CD8-positive, alpha-beta memory T cell (primary cell): ENCODE data around the gene IFITM2. TPM values are rescaled to one million over a fixed set of nuclear protein-coding genes. Genes with fewer than 3 reads are reported as not detected.

ENCODE experiments used
- CTCF ChIA-PET: fragments of 350-600 bp; sonication (Branson Sonifier 250); formaldehyde crosslinking; loops from one replicate; lab custom pipeline; 2021; ENCODE audit warnings: antibody characterized with exemption; lab: Charles Lee
- POLR2A ChIA-PET: fragments of 350-600 bp; sonication (Branson Sonifier 250); formaldehyde crosslinking; loops from one replicate; lab custom pipeline; 2021; ENCODE audit warnings: antibody characterized with exemption; lab: Charles Lee
- DNase-seq, 5 donors: peaks; one replicate each; pipeline versions ENCODE4 v3.0.0 to v3.0.0-alpha.2; 2020 to 2022; ENCODE audit warnings: mixed read lengths in 1 of 5
- H3K27ac ChIP-seq: one replicate; pipeline ENCODE4 v1.7.0; 2013; ENCODE audit warnings: low read depth, mild to moderate bottlenecking, low read length, moderate library complexity
- H3K27me3 ChIP-seq: 2 replicates; pipeline ENCODE4 v1.7.0; 2013; ENCODE audit warnings: low read length, mild to moderate bottlenecking; ENCODE audit not compliant: insufficient read depth, poor library complexity, severe bottlenecking
- H3K36me3 ChIP-seq: 2 replicates; pipeline ENCODE4 v1.7.0; 2013; ENCODE audit warnings: mild to moderate bottlenecking, low read length, moderate library complexity; ENCODE audit not compliant: insufficient read depth
- H3K4me1 ChIP-seq: 2 replicates; pipeline ENCODE4 v1.7.0; 2013; ENCODE audit warnings: mild to moderate bottlenecking, low read length, moderate library complexity; ENCODE audit not compliant: insufficient read depth
- H3K4me3 ChIP-seq: 2 replicates; pipeline ENCODE4 v1.7.0; 2013; ENCODE audit warnings: mild to moderate bottlenecking, low read length
- H3K9me3 ChIP-seq: 2 replicates; pipeline ENCODE4 v1.7.0; 2013; ENCODE audit warnings: mild to moderate bottlenecking, low read length
- H3K27ac Mint-ChIP-seq, 8 donors: one replicate each; pipeline ENCODE4 v1.8.0; 2020 to 2021; ENCODE audit warnings: mixed read lengths in 8 of 8, mild to moderate bottlenecking in 6 of 8, inconsistent platforms in 3 of 8, moderate library complexity in 3 of 8
- H3K27me3 Mint-ChIP-seq, 2 donors: one replicate each; pipeline ENCODE4 v1.8.0; 2020 to 2021; ENCODE audit warnings: mixed read lengths in 2 of 2, mild to moderate bottlenecking in 1 of 2, moderate library complexity in 1 of 2
- H3K36me3 Mint-ChIP-seq, 3 donors: one replicate each; pipeline ENCODE4 v1.8.0; 2020 to 2021; ENCODE audit warnings: mixed read lengths in 3 of 3, inconsistent platforms in 1 of 3, mild to moderate bottlenecking in 1 of 3
- H3K4me1 Mint-ChIP-seq, 3 donors: one replicate each; pipeline ENCODE4 v1.8.0; 2020 to 2021; ENCODE audit warnings: mixed read lengths in 3 of 3, inconsistent platforms in 1 of 3, mild to moderate bottlenecking in 1 of 3
- H3K4me3 Mint-ChIP-seq, 7 donors: one replicate each; pipeline ENCODE4 v1.8.0; 2020 to 2021; ENCODE audit warnings: mixed read lengths in 7 of 7, mild to moderate bottlenecking in 6 of 7, moderate library complexity in 4 of 7, inconsistent platforms in 2 of 7
- H3K9me3 Mint-ChIP-seq, 5 donors: one replicate each; pipeline ENCODE4 v1.8.0; 2020 to 2022; ENCODE audit warnings: mixed read lengths in 5 of 5, mild to moderate bottlenecking in 3 of 5, moderate library complexity in 2 of 5, inconsistent platforms in 1 of 5
- polyA plus RNA-seq: library from polyadenylated mRNA; unstranded; fragments of 300-500 nt; fragmentation: Illumina TruSeq; gene quantifications from one replicate; pipeline ENCODE4 v1.2.3, GENCODE V29; 2021
- total RNA-seq, 2 experiments: library from RNA; stranded (reverse); gene quantifications; one replicate each; pipeline ENCODE4 v1.2.3, GENCODE V29; 2021

IFITM2 gene
- total and polyA plus RNA-seq, 3 experiments from 2014 or later = 132 to 3,074 (median 142) TPM

GRCh38 chr11:282171-282570 is 25.4 kb upstream of the IFITM2 start:
- POLR2A ChIA-PET = interaction anchor here (0.7 to 4.6 kb wide), 4 partner anchors 14 to 114 kb away, joined by 3 to 71 read pairs (median 8); partner anchors contain the start of gene PSMD13
- peaks cover 48 to 75% (median 61%) of the 10 kb centered on the region in 3 donors for H3K4me1 Mint-ChIP-seq
- no peak for DNase-seq
- H3K27ac Mint-ChIP-seq = peak overlapping the region in 6 of 8 donors; percentile 35 to 94 (median 74)
- H3K4me1 ChIP-seq = peaks cover 59% of the 10 kb centered on the region
- no peaks in the 10 kb centered on the region for H3K27me3 ChIP-seq
- H3K9me3 Mint-ChIP-seq = peaks cover 0 to 2% (median 0%) of the 10 kb centered on the region in 5 donors
- H3K36me3 Mint-ChIP-seq = peaks cover 3 to 34% (median 5%) of the 10 kb centered on the region in 3 donors
- peak overlapping the region; percentile 83 to 93 (median 91) for H3K4me3 Mint-ChIP-seq
- no peak overlapping the region for H3K27ac ChIP-seq
- no peaks in the 10 kb centered on the region for H3K9me3 ChIP-seq
- peaks cover 0 to 3% of the 10 kb centered on the region in 2 donors for H3K27me3 Mint-ChIP-seq
- CTCF ChIA-PET = interaction anchor here (0.9 to 7.0 kb wide), 7 partner anchors 11 to 74 kb away, joined by 3 to 58 read pairs (median 9); partner anchors contain the start of genes BET1L and RIC8A
- H3K4me3 ChIP-seq = peak overlapping the region; percentile 70
- no peaks in the 10 kb centered on the region for H3K36me3 ChIP-seq

GRCh38 chr11:282630-283360 is 24.8 kb upstream of the IFITM2 start:
- Mint-ChIP-seq H3K27ac (peak overlapping the region; percentile 1 to 94 (median 64)), H3K9me3 (peaks cover 0 to 2% (median 0%) of the 10 kb centered on the region in 5 donors), H3K27me3 (peaks cover 0 to 4% of the 10 kb centered on the region in 2 donors), H3K4me3 (peak overlapping the region; percentile 83 to 93 (median 91)), H3K36me3 (peaks cover 3 to 34% (median 5%) of the 10 kb centered on the region in 3 donors), H3K4me1 (peaks cover 47 to 72% (median 56%) of the 10 kb centered on the region in 3 donors)
- Histone ChIP-seq H3K4me1 (peaks cover 58% of the 10 kb centered on the region), H3K4me3 (peak overlapping the region; percentile 70), H3K27ac (no peak overlapping the region), H3K27me3 (no peaks in the 10 kb centered on the region), H3K9me3 (no peaks in the 10 kb centered on the region), H3K36me3 (no peaks in the 10 kb centered on the region)
- ChIA-PET CTCF (interaction anchor here (0.9 to 7.0 kb wide), 10 partner anchors 8 to 75 kb away, joined by 3 to 58 read pairs (median 7); partner anchors contain the start of genes BET1L and RIC8A), POLR2A (interaction anchor here (0.7 to 4.6 kb wide), 5 partner anchors 14 to 134 kb away, joined by 3 to 71 read pairs (median 4); no protein-coding TSS in a partner anchor)
- DNase-seq = no peak

- ChIA-PET POLR2A (interaction anchor here (0.6 to 1.2 kb wide), 3 partner anchors 15 to 32 kb away, joined by 3 read pairs; no protein-coding TSS in a partner anchor), CTCF (interaction anchor here (0.6 to 7.0 kb wide), 7 partner anchors 9 to 33 kb away, joined by 3 to 49 read pairs (median 4); no protein-coding TSS in a partner anchor)
- Histone ChIP-seq H3K36me3 (no peaks in the 10 kb centered on the region), H3K4me3 (no peak overlapping the region), H3K4me1 (peaks cover 50% of the 10 kb centered on the region), H3K9me3 (no peaks in the 10 kb centered on the region), H3K27ac (no peak overlapping the region), H3K27me3 (no peaks in the 10 kb centered on the region)
- Mint-ChIP-seq H3K9me3 (no peaks in the 10 kb centered on the region), H3K36me3 (peaks cover 3 to 40% (median 5%) of the 10 kb centered on the region in 3 donors), H3K4me1 (peaks cover 43 to 71% (median 50%) of the 10 kb centered on the region in 3 donors), H3K27ac (peak overlapping the region in 3 of 8 donors; percentile 26 to 63 (median 58)), H3K4me3 (peak overlapping the region in 6 of 7 donors; percentile 66 to 92 (median 90)), H3K27me3 (peaks cover 0 to 9% of the 10 kb centered on the region in 2 donors)
- no peak for DNase-seq
Measured at GRCh38 chr11:283405-284104, 24.1 kb upstream of the IFITM2 start.

- CTCF ChIA-PET = interaction anchor here (0.6 to 7.0 kb wide), 6 partner anchors 10 to 33 kb away, joined by 3 to 49 read pairs (median 4); no protein-coding TSS in a partner anchor
- Histone ChIP-seq H3K27ac (no peak overlapping the region), H3K4me3 (no peak overlapping the region), H3K9me3 (no peaks in the 10 kb centered on the region), H3K36me3 (no peaks in the 10 kb centered on the region), H3K4me1 (peaks cover 46% of the 10 kb centered on the region), H3K27me3 (no peaks in the 10 kb centered on the region)
- Mint-ChIP-seq H3K4me1 (peaks cover 41 to 69% (median 47%) of the 10 kb centered on the region in 3 donors), H3K36me3 (peaks cover 3 to 40% (median 5%) of the 10 kb centered on the region in 3 donors), H3K4me3 (peak overlapping the region in 2 of 7 donors; percentile 45 to 92), H3K27me3 (peaks cover 0 to 9% of the 10 kb centered on the region in 2 donors), H3K27ac (peak overlapping the region in 1 of 8 donors; percentile 58), H3K9me3 (no peaks in the 10 kb centered on the region)
- DNase-seq = no peak
- POLR2A ChIA-PET = interaction anchor here (0.5 to 0.8 kb wide), 4 partner anchors 11 to 285 kb away, joined by 3 to 4 read pairs (median 3); no protein-coding TSS in a partner anchor
Measured at GRCh38 chr11:284105-285020, 23.3 kb upstream of the IFITM2 start.

GRCh38 chr11:285021-285893 is 22.4 kb upstream of the IFITM2 start:
- H3K36me3 ChIP-seq = no peaks in the 10 kb centered on the region
- POLR2A ChIA-PET = interaction anchor here (0.5 to 0.8 kb wide), 4 partner anchors 10 to 284 kb away, joined by 3 to 4 read pairs (median 3); partner anchors contain the start of genes BET1L and RIC8A
- no peak overlapping the region for H3K27ac ChIP-seq
- H3K4me3 ChIP-seq = no peak overlapping the region
- H3K4me3 Mint-ChIP-seq = peak overlapping the region in 2 of 7 donors; percentile 67 to 68
- H3K36me3 Mint-ChIP-seq = peaks cover 3 to 40% (median 5%) of the 10 kb centered on the region in 3 donors
- no peaks in the 10 kb centered on the region for H3K27me3 ChIP-seq
- H3K4me1 ChIP-seq = peaks cover 46% of the 10 kb centered on the region
- H3K4me1 Mint-ChIP-seq = peaks cover 46 to 74% (median 54%) of the 10 kb centered on the region in 3 donors
- CTCF ChIA-PET = interaction anchor here (1.8 to 3.3 kb wide), 2 partner anchors 33 to 34 kb away, joined by 6 to 25 read pairs; no protein-coding TSS in a partner anchor
- H3K9me3 ChIP-seq = no peaks in the 10 kb centered on the region
- peak in 1 of 5 donors; percentile 39 for DNase-seq
- H3K27ac Mint-ChIP-seq = peak overlapping the region in 4 of 8 donors; percentile 56 to 96 (median 64)
- no peaks in the 10 kb centered on the region for H3K9me3 Mint-ChIP-seq
- peaks cover 0 to 9% of the 10 kb centered on the region in 2 donors for H3K27me3 Mint-ChIP-seq

- Histone ChIP-seq H3K36me3 (no peaks in the 10 kb centered on the region), H3K27ac (no peak overlapping the region), H3K4me3 (no peak overlapping the region), H3K4me1 (peaks cover 46% of the 10 kb centered on the region), H3K27me3 (no peaks in the 10 kb centered on the region), H3K9me3 (no peaks in the 10 kb centered on the region)
- Mint-ChIP-seq H3K36me3 (peaks cover 3 to 38% (median 5%) of the 10 kb centered on the region in 3 donors), H3K27ac (peak overlapping the region in 5 of 8 donors; percentile 57 to 99 (median 87)), H3K4me1 (peaks cover 44 to 77% (median 53%) of the 10 kb centered on the region in 3 donors), H3K9me3 (no peaks in the 10 kb centered on the region), H3K27me3 (peaks cover 0 to 9% of the 10 kb centered on the region in 2 donors), H3K4me3 (peak overlapping the region in 2 of 7 donors; percentile 68 to 94)
- CTCF ChIA-PET = interaction anchor here (1.0 to 3.3 kb wide), 3 partner anchors 18 to 34 kb away, joined by 3 to 25 read pairs (median 15); no protein-coding TSS in a partner anchor
- POLR2A ChIA-PET = interaction anchor here (3.6 kb wide), 1 partner anchor 35 kb away, joined by 11 read pairs; no protein-coding TSS in a partner anchor
- DNase-seq = peak in 1 of 5 donors; percentile 30
Measured at GRCh38 chr11:285894-286220, 21.8 kb upstream of the IFITM2 start.
